Nephron progenitor cell (in vitro differentiated cells): ENCODE measurements around the gene LPP.

Experiments used
- DNase-seq: peaks from one replicate; pipeline ENCODE4 v3.0.0; 2021
- H3K27ac Mint-ChIP-seq: 2 replicates; pipeline ENCODE4 v1.8.0; 2021; ENCODE audit warnings: mild to moderate bottlenecking, moderate library complexity, mixed read lengths
- H3K27me3 Mint-ChIP-seq: 2 replicates; pipeline ENCODE4 v1.8.0; 2021; ENCODE audit warnings: mild to moderate bottlenecking, low read depth, mixed read lengths; ENCODE audit not compliant: poor library complexity
- H3K36me3 Mint-ChIP-seq: 2 replicates; pipeline ENCODE4 v1.8.0; 2021; ENCODE audit warnings: low read depth, mixed read lengths
- H3K4me1 Mint-ChIP-seq: 2 replicates; pipeline ENCODE4 v1.8.0; 2021; ENCODE audit warnings: mixed read lengths
- H3K4me3 Mint-ChIP-seq: 2 replicates; pipeline ENCODE4 v1.8.0; 2021; ENCODE audit warnings: mild to moderate bottlenecking, moderate library complexity, mixed read lengths
- H3K9me3 Mint-ChIP-seq: 2 replicates; pipeline ENCODE4 v1.8.0; 2021; ENCODE audit warnings: mild to moderate bottlenecking, moderate library complexity, mixed read lengths
- TF ChIP-seq, protein P1 (sequence below): fragments of 200-600 bp; sonication (generic); IDR thresholded peaks from 2 replicates; pipeline ENCODE4 v1.5.0; 2021; ENCODE audit warnings: antibody characterized with exemption

Gene LPP

GRCh38 chr3:188380252-188380651 lies 226.3 kb downstream of the LPP start:
- TF ChIP-seq, protein P1, sequence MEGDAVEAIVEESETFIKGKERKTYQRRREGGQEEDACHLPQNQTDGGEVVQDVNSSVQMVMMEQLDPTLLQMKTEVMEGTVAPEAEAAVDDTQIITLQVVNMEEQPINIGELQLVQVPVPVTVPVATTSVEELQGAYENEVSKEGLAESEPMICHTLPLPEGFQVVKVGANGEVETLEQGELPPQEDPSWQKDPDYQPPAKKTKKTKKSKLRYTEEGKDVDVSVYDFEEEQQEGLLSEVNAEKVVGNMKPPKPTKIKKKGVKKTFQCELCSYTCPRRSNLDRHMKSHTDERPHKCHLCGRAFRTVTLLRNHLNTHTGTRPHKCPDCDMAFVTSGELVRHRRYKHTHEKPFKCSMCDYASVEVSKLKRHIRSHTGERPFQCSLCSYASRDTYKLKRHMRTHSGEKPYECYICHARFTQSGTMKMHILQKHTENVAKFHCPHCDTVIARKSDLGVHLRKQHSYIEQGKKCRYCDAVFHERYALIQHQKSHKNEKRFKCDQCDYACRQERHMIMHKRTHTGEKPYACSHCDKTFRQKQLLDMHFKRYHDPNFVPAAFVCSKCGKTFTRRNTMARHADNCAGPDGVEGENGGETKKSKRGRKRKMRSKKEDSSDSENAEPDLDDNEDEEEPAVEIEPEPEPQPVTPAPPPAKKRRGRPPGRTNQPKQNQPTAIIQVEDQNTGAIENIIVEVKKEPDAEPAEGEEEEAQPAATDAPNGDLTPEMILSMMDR, result no peak
- peaks cover 5% of the 10 kb centered on the region for H3K4me1 Mint-ChIP-seq
- peaks cover 8% of the 10 kb centered on the region for H3K27me3 Mint-ChIP-seq
- H3K27ac Mint-ChIP-seq, result no peak overlapping the region
- peaks cover 47% of the 10 kb centered on the region for H3K9me3 Mint-ChIP-seq
- H3K36me3 Mint-ChIP-seq, result peaks cover 59% of the 10 kb centered on the region
- no peak overlapping the region for H3K4me3 Mint-ChIP-seq
- DNase-seq, result no peak

DNA sequence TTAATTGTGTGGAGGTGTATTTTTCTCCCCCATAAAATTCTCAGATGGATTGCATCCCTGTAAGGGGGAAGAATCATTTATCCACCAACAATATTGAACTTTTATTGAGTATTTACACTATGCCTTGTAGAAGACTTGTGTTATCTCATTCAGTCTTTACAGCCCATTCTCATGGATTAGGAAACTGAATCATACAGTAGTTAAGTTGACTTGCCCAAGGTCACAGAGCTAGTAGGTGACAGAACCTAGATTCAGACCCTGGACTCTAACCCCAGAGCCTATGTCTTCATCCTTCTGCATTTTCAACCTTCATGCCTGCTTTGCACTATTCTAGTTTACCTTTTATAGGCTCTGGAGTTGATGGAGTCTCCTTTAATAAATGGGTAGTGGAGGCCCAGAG lies 226.8 kb downstream of the LPP start:
- peaks cover 8% of the 10 kb centered on the region for H3K27me3 Mint-ChIP-seq
- peaks cover 6% of the 10 kb centered on the region for H3K4me1 Mint-ChIP-seq
- H3K27ac Mint-ChIP-seq, result no peak overlapping the region
- peaks cover 54% of the 10 kb centered on the region for H3K36me3 Mint-ChIP-seq
- no peak overlapping the region for H3K4me3 Mint-ChIP-seq
- TF ChIP-seq, protein P1, result no peak
- H3K9me3 Mint-ChIP-seq, result peaks cover 43% of the 10 kb centered on the region
- no peak for DNase-seq

- Mint-ChIP-seq H3K4me3 (no peak overlapping the region), H3K4me1 (peaks cover 6% of the 10 kb centered on the region), H3K36me3 (peaks cover 25% of the 10 kb centered on the region), H3K9me3 (peaks cover 12% of the 10 kb centered on the region), H3K27me3 (peaks cover 5% of the 10 kb centered on the region), H3K27ac (no peak overlapping the region)
- TF ChIP-seq, protein P1, result no peak
- no peak for DNase-seq
These were observed 229.8 kb downstream of the LPP start for GRCh38 chr3:188383748-188384147.

DNA sequence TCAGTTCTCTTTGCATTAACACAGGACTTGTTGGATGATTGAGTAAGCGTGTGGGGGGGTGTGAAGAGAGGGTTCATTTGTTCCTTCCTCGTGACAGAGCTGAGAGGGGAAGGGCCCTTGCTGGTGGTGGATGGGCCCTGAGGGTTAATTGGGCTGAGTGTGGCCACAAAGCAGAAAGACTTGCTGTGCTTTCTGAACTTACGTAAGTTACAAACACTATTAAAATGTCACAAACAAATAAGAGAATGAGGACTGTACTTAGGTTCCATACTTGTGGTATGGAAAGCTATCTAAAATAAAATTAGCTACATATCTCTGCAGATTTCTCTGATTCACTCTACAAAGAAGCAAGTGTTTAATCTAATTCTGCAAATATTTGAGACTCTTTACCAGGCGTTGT lies 231.3 kb downstream of the LPP start:
- TF ChIP-seq, protein P1, result no peak
- peaks cover 10% of the 10 kb centered on the region for H3K4me1 Mint-ChIP-seq
- peaks cover 5% of the 10 kb centered on the region for H3K27me3 Mint-ChIP-seq
- H3K27ac Mint-ChIP-seq, result no peak overlapping the region
- H3K9me3 Mint-ChIP-seq, result no peaks in the 10 kb centered on the region
- H3K4me3 Mint-ChIP-seq, result no peak overlapping the region
- H3K36me3 Mint-ChIP-seq, result peaks cover 12% of the 10 kb centered on the region
- no peak for DNase-seq

GRCh38 chr3:188389711-188390342 lies 235.9 kb downstream of the LPP start:
- Mint-ChIP-seq H3K36me3 (no peaks in the 10 kb centered on the region), H3K4me1 (peaks cover 29% of the 10 kb centered on the region), H3K9me3 (no peaks in the 10 kb centered on the region), H3K27me3 (no peaks in the 10 kb centered on the region), H3K4me3 (no peak overlapping the region), H3K27ac (peak overlapping the region; percentile 17)
- TF ChIP-seq, protein P1, result no peak
- DNase-seq, result no peak

DNA sequence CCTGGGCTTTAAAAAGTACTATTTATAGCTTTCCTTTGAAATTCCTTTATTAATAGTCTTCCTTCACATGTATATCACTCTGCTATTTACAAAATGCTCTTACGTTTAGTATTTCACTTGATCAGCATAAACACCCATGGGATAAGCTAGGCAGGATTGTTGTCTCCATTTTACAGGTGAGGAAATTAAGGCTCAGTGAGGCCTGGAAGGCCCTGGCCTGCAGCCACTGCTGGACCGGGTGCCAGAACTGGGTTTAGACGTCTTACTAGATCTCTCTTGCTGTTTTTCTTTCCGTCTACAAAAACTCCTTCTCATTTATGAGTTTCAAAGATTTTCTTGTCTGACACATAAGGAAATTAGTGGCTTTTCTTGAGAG lies 236.4 kb downstream of the LPP start:
- no peaks in the 10 kb centered on the region for H3K27me3 Mint-ChIP-seq
- H3K27ac Mint-ChIP-seq, result peak overlapping the region; percentile 22
- TF ChIP-seq, protein P1, result no peak
- H3K9me3 Mint-ChIP-seq, result no peaks in the 10 kb centered on the region
- H3K36me3 Mint-ChIP-seq, result no peaks in the 10 kb centered on the region
- H3K4me1 Mint-ChIP-seq, result peaks cover 24% of the 10 kb centered on the region
- no peak for DNase-seq
- no peak overlapping the region for H3K4me3 Mint-ChIP-seq
